Smooth muscle cell (in vitro differentiated cells): ENCODE results near the gene ZNF483. TPM values are rescaled to one million over a fixed set of nuclear protein-coding genes. Genes with fewer than 3 reads are reported as not detected.

Source experiments
- DNase-seq: peaks from one replicate; lab custom pipeline; 2025; ENCODE audit not compliant: unreplicated experiment; lab: John Stamatoyannopoulos, UW
- H2AFZ ChIP-seq: fragments of 200-600 bp; sonication (generic); 2 replicates; pipeline ENCODE4 v1.6.0; 2016; ENCODE audit warnings: antibody characterized with exemption, low read depth, mild to moderate bottlenecking
- H3F3A ChIP-seq: fragments of 200-600 bp; sonication (generic); 2 replicates; pipeline ENCODE4 v1.6.0; 2017; ENCODE audit warnings: antibody characterized with exemption, low read depth
- H3K27ac ChIP-seq: fragments of 200-600 bp; sonication (generic); 2 replicates; pipeline ENCODE4 v1.5.1; 2016; ENCODE audit warnings: low read depth, mild to moderate bottlenecking
- H3K27me3 ChIP-seq: fragments of 200-600 bp; sonication (generic); 2 replicates; pipeline ENCODE4 v1.6.1; 2016; ENCODE audit warnings: low read depth, mild to moderate bottlenecking
- H3K36me3 ChIP-seq: fragments of 200-600 bp; sonication (generic); 2 replicates; pipeline ENCODE4 v1.5.1; 2016; ENCODE audit warnings: low read depth
- H3K4me1 ChIP-seq: fragments of 200-600 bp; sonication (generic); 2 replicates; pipeline ENCODE4 v1.5.1; 2016; ENCODE audit warnings: low read depth
- H3K4me2 ChIP-seq: fragments of 200-600 bp; sonication (generic); 2 replicates; pipeline ENCODE4 v1.6.0; 2016; ENCODE audit warnings: mild to moderate bottlenecking
- H3K4me3 ChIP-seq: fragments of 200-600 bp; sonication (generic); 2 replicates; pipeline ENCODE4 v1.5.1; 2016; ENCODE audit warnings: mild to moderate bottlenecking
- H3K79me2 ChIP-seq: fragments of 200-600 bp; sonication (generic); 2 replicates; pipeline ENCODE4 v1.6.0; 2016; ENCODE audit warnings: low read depth, mild to moderate bottlenecking
- H3K9ac ChIP-seq: fragments of 200-600 bp; sonication (generic); 2 replicates; pipeline ENCODE4 v1.6.0; 2016; ENCODE audit warnings: low read depth
- H3K9me3 ChIP-seq: fragments of 200-600 bp; sonication (generic); replicated peaks from 2 replicates; pipeline ENCODE4 v1.5.1; 2016; ENCODE audit warnings: low read depth
- H4K20me1 ChIP-seq: fragments of 200-600 bp; sonication (generic); 2 replicates; pipeline ENCODE4 v1.6.0; 2016; ENCODE audit warnings: low read depth
- CTCF ChIP-seq: fragments of 200-600 bp; sonication (generic); IDR thresholded peaks from 2 replicates; pipeline ENCODE4 v1.5.1; 2017; ENCODE audit warnings: borderline replicate concordance, mild to moderate bottlenecking, antibody characterized with exemption; ENCODE audit not compliant: insufficient read depth, poor library complexity, severe bottlenecking
- WGBS: methylation state at CpG from one replicate; pipeline ENCODE4 v1.1.7; 2016; ENCODE audit warnings: low lambda C conversion rate; 5-methylcytosine and 5-hydroxymethylcytosine counted together
- polyA plus RNA-seq: library from polyadenylated mRNA; unstranded; fragments of >200 nt; fragmentation: Nextera tagmentation; extraction: Ambion mirVana; gene quantifications from 2 replicates; pipeline ENCODE4 v1.2.1, GENCODE V29; 2016
- total RNA-seq: library from RNA; depleted of rRNA; stranded (reverse); fragments of >200 nt; gene quantifications from 2 replicates; pipeline ENCODE4 v1.2.3, GENCODE V29; 2014

ZNF483 gene
- total RNA-seq = 0.54 and 0.67 TPM in 2 replicates
- polyA plus RNA-seq = 0.31 and 0.53 TPM in 2 replicates

GRCh38 chr9:111525056-111525977 lies at the start of gene ZNF483:
TSS of gene ZNF483 (plus strand) at chr9:111525179. CDS start at chr9:111527396, 2,217 bp downstream.
- Histone ChIP-seq H3K4me1 (peaks cover 9% of the 10 kb centered on the region), H2AFZ (peak within 1 kb of the TSS; percentile 96), H3K9ac (no peak within 1 kb of the TSS), H3K79me2 (no peaks in the 10 kb centered on the region), H4K20me1 (no peaks in the 10 kb centered on the region), H3K4me3 (peak within 1 kb of the TSS; percentile 80), H3K4me2 (peak within 1 kb of the TSS; percentile 93), H3K27ac (no peak within 1 kb of the TSS), H3F3A (no peaks in the 10 kb centered on the region), H3K27me3 (no peaks in the 10 kb centered on the region), H3K9me3 (no peaks in the 10 kb centered on the region), H3K36me3 (no peaks in the 10 kb centered on the region)
- TF ChIP-seq CTCF = no peak
- DNase-seq = peak; percentile 43
- WGBS = 2% methylated on average over 55 of the region's 66 CpGs

- 92% methylated on average over 2 of the region's 2 CpGs for WGBS
- H3K9me3 ChIP-seq = no peaks in the 10 kb centered on the region
- no peak overlapping the region for H3K4me2 ChIP-seq
- no peak overlapping the region for H3K4me3 ChIP-seq
- no peaks in the 10 kb centered on the region for H3K4me1 ChIP-seq
- H3K27me3 ChIP-seq = no peaks in the 10 kb centered on the region
- no peak overlapping the region for H2AFZ ChIP-seq
- no peaks in the 10 kb centered on the region for H3F3A ChIP-seq
- H3K9ac ChIP-seq = no peak overlapping the region
- no peak for TF ChIP-seq CTCF
- no peak overlapping the region for H3K27ac ChIP-seq
- H4K20me1 ChIP-seq = peaks cover 100% of the 10 kb centered on the region
- H3K79me2 ChIP-seq = peaks cover 98% of the 10 kb centered on the region
- DNase-seq = no peak
- H3K36me3 ChIP-seq = no peaks in the 10 kb centered on the region
Observed at GRCh38 chr9:111475195-111475594, 49.8 kb upstream of the ZNF483 start.

- WGBS = 96% methylated on average over 3 of the region's 3 CpGs
- H3K27ac ChIP-seq = no peak overlapping the region
- peaks cover 11% of the 10 kb centered on the region for H3K4me1 ChIP-seq
- H2AFZ ChIP-seq = no peak overlapping the region
- peaks cover 100% of the 10 kb centered on the region for H3K79me2 ChIP-seq
- peaks cover 13% of the 10 kb centered on the region for H3F3A ChIP-seq
- peaks cover 98% of the 10 kb centered on the region for H4K20me1 ChIP-seq
- no peak for DNase-seq
- H3K9ac ChIP-seq = no peak overlapping the region
- no peaks in the 10 kb centered on the region for H3K36me3 ChIP-seq
- H3K9me3 ChIP-seq = no peaks in the 10 kb centered on the region
- no peak overlapping the region for H3K4me2 ChIP-seq
- no peaks in the 10 kb centered on the region for H3K27me3 ChIP-seq
- H3K4me3 ChIP-seq = no peak overlapping the region
- TF ChIP-seq CTCF = no peak
Observed at GRCh38 chr9:111477677-111478076, 47.3 kb upstream of the ZNF483 start.
